ENCODE measurements around the gene C2CD3.

Gene C2CD3

DNA sequence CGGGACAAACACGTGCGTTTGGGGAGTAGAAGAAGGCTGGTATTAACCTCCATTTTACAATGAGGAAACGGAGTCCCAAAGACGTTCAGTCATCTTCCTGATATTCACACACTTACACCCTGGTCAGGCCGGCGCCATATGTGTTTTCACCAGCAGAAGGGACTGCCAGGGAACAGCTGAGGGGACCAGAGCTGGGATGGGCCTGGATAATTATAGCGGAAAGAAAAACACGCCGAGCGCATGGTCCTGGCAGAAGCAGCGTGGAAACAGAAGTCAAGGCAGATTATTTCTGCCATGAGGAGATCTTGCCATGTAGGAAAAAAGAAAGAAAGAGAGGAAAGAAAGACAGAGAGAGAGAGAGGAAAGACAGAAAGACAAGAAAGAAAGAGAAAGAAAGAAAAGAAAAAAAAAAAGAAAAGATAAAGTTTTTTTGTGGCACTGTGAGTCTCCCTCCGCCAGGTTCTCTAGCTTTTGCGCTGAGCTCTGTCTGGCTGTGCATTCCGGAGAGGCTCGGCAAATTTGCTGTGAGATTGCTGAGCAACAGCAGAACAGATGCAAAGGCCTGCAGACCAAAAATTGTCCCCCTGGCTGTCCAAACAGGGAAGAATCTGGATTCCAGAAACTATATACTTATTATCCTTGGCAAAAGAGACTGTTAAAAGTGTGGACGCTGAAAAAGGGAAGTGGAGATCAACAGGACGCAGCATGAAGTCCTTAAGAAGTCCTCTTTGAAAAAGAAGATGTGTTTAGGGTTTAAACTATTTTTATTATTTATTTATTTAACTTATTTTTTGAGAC is 186.9 kb downstream of the C2CD3 start:
- in situ Hi-C loops (cut with MboI; ENCODE audit: low sequenced_read_pairs), result no loop called here

DNA sequence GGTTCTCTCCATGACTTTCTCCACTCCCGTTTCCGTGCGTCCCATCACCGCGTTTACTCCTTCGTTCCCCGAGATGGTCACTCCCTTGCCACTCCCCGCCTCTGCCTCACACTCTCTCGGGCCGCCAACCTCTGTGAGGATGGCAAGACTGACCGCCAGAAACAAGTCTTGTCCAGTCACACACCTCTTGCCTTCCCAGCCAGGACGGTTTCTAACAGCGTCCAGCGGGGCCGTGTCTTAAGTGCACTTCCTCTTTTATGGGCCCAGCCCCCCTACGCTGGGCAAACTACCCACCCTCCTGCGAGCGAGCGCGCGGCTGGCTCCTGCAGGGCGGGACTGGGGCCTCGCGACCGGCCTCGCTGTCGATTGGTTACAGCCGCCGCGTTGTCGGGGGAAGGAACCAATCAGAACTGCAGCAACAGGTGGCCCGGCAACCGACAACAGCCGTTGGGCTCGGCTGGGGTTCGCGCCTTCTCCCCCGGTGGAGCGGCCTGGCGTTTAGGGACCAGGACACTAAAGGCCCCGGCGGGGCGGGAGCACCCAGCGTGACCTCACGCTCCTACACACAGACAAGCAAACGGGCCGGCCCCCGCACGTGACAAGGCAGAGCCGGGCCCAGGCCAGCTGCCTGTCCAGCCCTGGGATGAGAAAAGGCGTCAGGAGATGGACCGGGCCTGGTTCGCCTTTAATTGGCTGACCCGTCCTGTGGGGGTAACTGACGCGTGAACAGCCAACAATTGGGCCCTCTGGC is 187.6 kb downstream of the C2CD3 start:
- in situ Hi-C loops (cut with MboI; ENCODE audit: low sequenced_read_pairs), result no loop called here

DNA sequence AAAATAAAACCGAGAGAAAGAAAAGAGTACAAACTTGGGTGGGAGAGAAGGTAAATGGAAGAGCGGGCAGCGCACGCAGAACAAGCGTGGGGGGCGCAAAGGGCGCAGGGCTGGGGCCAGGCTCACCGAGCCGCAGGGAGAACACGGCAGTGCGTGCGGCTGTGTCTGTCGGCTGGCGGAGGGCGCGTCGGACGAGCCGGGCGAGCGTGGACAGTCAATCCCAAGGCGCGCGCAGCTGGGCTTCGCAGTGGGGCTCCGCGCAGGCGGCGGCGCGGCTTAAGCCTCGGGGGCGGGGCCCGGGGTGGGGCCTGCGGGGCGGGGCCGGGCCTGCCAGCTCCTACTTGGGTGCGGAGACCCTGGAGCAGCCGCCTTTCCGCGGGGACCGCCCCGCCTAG is 188.2 kb downstream of the C2CD3 start, which contains the start of gene UCP2:
Gene UCP2 (minus strand): TSS at position 249 of the 395 bp plus-strand sequence. CDS start 4,465 bp downstream, outside the sequence.
- in situ Hi-C loops (cut with MboI; ENCODE audit: low sequenced_read_pairs), result no loop called here

DNA sequence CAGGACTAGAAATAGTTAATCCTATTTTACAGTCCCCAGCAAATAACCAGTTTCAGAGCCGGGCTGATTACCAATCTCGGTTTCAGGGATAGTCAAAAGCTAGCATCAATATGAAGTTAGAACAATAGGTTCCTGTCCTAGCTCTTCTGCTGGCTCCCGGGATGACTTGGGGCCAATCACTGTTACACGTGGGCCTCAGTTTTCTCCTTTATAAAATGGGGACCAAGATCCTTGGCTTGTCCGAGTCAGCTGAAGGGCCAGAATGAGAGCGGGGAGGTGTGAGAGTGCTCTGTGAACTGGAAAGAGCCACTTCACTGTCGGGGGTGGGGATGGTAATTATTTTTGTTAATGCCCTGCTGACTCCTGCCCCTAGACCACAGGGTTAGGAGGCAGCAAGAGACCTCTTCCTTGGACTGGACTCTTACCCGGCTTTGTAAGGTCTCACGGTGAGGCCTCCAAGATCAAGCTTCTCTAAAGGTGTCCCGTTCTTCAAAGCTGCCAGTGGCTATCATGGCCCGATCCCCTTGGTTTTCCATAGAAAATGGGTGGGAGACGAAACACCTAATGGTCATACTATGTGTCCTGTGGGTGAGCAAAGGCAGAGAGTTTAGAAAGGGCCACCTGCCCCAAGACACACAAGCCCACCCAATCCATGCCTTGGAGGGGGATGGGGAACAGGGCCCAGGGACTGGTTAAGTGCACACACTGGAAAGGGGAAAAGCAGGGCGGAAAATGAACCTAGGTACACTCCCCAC is 189.6 kb downstream of the C2CD3 start:
- in situ Hi-C loops (cut with MboI; ENCODE audit: low sequenced_read_pairs), result no loop called here

DNA sequence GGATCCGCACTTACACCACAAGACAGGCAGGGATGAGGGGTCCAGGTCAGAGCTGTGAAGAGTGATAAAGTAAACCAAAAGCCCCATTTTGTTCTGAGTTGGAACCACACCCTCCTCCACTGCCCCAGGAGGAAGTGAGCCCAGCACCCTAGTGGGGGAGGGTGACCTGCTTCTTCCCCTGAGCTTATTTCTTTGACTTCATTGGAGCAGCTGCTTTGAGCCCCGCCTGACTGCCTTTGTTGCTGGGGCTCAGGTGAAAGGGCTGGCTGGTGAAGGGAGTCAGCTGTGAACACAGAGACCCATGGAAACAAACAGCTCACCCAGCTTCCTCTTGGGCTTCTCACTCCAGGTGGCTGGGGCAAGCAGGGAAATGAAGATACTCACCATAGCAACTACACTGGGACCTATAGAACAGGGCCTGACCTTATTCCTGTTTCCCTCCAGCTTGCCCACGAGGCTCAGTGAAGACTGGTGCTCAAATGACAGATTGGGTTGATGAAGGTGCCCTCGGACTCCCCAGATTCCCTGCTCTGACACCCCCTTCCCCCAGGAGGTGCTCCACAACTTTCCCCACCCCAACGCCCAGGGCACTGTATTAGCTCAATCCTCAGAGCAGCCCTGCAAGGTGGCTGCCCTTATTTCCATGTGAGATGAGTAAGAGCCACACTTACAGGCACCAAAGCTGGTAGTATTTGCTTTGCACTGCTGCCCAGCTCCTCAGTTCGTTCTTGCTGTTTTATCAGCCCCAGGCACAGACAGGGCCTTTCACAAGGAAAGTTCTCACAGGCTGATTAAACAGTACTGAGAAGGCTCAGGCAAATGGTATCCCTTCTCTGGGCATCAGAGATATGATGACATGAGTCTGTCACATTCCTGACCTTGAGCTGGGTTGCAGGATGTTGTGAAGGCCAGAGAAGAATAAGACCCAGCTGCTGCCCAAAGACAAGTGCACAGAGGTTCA is 190.5 kb downstream of the C2CD3 start:
- in situ Hi-C loops (cut with MboI; ENCODE audit: low sequenced_read_pairs), result no loop called here

DNA sequence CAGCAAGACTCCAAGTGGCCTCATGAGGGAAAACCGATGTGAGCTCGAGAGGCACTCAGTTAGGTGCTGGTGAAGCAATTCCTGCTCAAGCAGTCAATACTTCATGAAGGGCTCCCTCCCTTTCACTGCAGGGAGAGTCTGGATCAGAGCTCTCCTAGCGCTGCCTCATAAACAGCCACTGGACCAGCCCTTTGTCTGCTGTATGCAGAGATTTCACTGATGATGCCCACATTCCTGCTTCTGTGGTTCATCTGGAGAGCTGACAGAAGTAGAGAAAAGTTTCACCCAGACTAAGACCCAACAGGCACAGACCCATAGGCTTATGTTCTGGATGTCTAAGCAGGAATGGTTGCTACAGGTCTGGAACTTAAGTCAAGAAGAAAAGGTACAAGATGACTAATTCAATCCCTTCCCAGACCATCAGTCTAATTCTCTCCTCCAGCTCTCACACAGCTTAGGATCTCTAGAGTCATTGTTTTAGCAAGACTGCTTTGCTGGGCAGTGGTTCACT is 192.2 kb downstream of the C2CD3 start:
- in situ Hi-C loops (cut with MboI; ENCODE audit: low sequenced_read_pairs), result no loop called here

DNA sequence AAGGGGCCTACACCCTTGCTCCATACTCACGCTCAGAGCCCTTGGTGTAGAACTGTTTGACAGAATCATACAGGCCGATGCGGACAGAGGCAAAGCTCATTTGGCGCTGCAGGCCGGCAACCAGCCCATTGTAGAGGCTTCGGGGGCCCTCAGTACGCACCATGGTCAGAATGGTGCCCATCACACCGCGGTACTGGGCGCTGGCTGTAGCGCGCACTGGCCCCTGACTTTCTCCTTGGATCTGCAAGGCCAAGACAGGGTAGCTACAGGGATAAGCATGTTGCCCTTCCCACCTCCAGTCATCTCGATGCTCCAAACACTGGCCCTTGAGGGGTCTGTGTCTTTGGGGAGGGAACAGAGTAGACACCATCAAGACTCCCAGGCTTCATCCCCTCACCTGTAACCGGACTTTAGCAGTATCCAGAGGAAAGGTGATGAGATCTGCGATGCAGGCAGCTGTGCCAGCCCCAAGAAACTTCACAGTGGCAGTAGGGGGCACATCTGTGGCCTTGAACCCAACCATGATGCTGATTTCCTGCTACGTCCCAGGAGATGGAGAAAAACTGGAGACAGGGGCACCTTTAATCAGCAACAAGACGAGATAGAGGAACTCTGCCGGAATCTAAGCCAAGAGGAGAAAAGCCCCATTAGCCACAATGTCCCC is 192.8 kb downstream of the C2CD3 start:
- in situ Hi-C loops (cut with MboI; ENCODE audit: low sequenced_read_pairs), result no loop called here

DNA sequence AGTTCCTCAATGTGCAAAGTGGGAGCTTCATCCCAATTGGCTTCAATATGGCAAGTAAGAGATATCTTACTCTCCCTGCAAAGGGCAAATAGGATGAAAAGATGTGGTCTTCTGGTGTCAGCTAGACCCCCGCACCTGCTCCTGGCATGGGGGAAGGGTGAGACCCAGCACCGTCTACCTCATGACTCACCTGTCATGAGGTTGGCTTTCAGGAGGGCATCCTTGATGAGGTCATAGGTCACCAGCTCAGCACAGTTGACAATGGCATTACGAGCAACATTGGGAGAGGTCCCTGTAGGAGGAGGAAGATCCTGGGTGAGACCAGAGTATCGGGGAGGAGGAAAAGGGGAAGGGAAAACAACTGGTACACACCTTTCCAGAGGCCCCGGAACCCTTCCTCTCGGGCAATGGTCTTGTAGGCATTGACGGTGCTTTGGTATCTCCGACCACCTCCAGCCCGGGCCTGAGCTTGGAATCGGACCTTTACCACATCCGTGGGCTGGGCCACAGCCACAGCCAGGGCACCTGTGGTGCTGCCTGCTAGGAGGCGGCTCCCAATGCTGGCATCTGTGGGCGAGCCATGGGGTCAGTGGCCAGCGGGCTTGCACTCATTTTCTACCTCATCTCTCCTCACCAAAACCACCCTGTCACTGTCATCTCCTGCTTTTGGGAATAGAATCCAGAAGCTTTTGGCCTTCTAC is 194.2 kb downstream of the C2CD3 start:
- in situ Hi-C loops (cut with MboI; ENCODE audit: low sequenced_read_pairs), result no loop called here

DNA sequence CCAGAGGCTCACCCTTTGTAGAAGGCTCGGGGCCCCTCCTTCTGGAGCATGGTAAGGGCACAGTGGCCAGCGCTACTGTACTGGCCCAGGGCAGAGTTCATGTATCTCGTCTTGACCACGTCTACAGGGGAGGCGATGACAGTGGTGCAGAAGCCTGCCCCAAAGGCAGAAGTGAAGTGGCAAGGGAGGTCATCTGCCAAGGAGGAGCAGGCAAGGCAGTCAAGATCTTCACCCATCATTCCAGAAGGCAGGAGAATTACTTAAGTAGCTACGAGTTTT is 195.4 kb downstream of the C2CD3 start:
- in situ Hi-C loops (cut with MboI; ENCODE audit: low sequenced_read_pairs), result no loop called here

DNA sequence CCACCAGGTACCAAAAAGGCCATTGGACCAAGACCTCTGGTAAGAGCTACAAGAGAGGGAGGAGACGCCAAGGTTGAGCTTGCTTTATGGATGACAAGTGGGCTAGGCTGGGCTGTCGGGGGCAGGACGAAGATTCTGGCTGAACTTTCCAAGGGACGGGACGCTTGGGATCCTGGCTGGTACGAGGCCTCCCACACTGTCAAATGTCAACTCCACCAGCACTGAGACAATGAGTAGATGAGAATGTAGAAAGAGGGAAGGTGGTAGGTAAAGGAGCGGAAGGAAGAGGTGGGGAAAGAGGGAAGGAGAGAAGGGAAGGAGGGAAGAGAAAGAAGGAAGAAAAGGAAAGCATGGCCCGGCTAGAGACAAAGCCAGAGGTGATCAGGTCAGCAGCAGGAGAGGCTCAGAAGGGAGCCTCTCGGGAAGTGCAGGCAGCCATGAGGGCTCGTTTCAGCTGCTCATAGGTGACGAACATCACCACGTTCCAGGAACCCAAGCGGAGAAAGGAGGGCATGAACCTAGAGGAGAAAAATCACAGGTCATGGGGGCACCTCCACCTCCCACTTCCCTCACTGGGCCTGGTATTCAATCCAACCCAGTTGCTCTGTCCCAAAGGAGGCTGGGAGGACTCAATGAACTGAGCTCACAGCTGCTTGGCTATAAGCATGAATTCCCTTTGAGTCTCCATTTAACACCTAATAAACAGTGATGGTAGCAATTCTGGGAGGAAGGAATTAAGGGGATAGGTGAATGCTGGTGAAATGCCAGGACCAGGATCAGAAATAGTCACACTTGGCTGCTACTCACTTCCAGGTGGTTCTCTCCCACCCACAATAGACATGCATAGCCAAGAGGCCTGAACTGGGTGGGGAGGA is 196.0 kb downstream of the C2CD3 start:
- in situ Hi-C loops (cut with MboI; ENCODE audit: low sequenced_read_pairs), result loop anchor here (25.0 kb wide), 2 partner anchors 287 to 462 kb away; no protein-coding TSS in a partner anchor

DNA sequence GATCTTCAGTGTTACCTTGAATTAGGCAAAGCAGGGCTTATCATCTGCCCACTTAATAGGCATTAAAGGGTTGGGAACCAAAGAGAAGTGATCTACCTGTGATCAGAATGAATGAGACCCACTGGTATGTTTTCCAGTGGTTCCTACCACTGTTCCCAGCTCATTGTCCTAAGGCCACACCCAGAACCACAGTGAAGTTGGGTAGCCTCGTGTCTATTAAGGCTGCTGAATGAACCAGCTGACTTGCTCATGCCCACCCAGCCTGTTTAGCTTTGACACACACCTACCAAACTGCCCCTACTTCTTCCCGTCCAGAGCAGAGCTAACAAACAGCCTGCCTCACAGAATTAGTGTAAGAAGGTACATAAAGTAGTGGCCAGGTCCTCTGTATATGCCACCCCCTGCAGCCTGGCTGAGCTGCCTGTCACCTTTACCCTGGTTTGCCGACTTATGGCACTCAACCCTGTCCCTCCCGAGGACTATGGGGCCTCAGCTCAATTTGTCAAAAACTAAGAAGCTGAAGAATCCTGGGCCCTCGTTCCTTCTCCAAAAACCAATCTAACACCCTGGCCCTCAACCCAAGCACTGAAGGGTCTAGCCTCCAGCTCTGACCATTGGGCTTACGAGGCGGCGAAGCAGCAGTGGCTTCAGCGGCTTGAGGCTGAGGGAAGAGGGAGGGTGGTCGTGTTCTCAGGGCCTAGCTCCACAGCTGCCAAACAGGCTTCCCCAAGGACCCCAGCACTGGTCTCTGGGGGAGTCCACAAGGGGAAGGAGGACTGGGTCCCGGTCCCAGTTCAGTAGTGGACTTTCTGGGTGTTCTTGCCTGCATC is 198.0 kb downstream of the C2CD3 start:
- in situ Hi-C loops (cut with MboI; ENCODE audit: low sequenced_read_pairs), result loop anchor here (25.0 kb wide), 2 partner anchors 289 to 464 kb away; no protein-coding TSS in a partner anchor

DNA sequence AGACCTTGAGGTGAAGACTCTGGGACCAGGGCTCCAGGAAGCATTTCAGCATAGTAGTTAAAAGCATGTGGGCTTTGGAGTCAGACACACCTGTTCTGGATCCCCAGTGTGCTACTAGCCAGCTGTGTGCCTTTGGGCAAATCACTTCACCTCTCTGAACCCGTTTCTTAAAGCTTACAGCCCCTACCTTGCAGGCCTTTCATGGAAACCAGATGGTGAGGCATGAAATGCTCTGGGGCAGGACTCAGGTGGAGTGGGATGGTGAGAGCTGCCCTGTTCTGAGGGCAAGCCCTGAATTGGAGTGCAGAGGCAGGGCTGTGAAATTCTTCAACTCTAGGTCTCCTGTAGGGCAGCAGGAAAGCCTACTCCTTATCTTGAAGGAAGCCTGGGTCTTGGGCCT is 198.6 kb downstream of the C2CD3 start:
- in situ Hi-C loops (cut with MboI; ENCODE audit: low sequenced_read_pairs), result loop anchor here (25.0 kb wide), 2 partner anchors 290 to 465 kb away; no protein-coding TSS in a partner anchor

DNA sequence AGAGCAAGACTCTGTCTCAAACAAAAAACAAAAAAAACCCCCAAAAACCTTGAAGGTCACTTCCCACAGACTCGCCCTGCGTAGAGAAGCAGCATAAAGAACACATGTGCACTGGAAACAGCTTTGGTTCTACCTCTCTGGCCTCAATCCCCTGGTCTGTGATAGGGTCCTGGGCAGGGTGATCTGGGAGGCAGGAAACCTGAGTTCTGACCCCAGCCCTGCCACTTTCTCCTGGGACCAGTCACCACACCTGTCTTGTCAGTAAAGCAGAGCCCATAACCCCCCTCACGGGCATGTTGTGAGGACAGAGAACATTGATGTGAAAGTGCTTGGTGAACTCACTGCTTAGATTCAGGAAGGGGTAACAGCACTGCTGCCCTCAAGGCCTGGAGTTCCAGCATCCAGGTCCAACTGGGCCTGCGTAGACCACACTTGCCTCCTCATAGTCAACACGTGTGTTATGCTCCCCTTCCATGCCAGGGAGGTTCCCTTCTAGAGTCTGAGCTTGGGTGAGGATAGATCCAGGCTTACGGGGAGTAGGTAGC is 199.6 kb downstream of the C2CD3 start:
- in situ Hi-C loops (cut with MboI; ENCODE audit: low sequenced_read_pairs), result loop anchor here (25.0 kb wide), 2 partner anchors 291 to 466 kb away; no protein-coding TSS in a partner anchor

DNA sequence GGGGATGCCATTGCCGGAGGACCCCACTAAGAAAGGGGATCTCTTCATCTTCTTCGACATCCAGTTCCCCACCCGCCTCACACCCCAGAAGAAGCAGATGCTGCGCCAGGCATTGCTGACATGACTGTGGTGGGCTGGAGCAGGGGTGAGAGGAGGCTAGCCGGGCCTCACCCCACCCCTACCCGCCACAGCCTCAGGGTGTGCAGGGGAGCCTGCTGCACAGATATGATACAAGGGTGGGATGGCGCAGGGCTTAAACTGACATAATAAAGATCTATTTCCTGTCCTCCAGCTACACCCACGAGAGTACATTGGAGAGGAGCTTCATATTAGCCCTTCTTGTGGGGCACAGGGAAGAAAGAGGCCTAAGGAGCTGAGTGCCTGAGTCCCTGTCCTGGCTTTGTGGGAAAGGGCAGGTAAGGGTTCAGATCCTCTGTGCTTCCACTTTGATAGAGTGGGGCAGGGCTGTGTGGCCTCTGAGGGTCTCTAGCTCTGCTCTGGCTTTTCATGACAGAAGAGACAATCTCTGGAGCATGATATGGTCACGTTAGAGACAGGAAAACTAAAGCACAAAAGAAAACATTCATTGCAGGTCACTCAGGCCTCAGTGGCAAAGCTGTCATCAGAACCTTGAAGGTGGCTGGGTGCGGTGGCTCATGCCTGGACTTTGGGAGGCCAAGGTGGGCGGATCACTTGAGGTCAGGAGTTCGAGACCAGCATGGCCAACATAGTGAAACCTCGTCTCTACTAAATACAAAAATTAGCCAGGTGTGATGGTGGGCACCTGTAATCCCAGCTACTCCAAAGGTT is 200.6 kb downstream of the C2CD3 start:
- in situ Hi-C loops (cut with MboI; ENCODE audit: low sequenced_read_pairs), result loop anchor here (25.0 kb wide), 2 partner anchors 292 to 467 kb away; no protein-coding TSS in a partner anchor

DNA sequence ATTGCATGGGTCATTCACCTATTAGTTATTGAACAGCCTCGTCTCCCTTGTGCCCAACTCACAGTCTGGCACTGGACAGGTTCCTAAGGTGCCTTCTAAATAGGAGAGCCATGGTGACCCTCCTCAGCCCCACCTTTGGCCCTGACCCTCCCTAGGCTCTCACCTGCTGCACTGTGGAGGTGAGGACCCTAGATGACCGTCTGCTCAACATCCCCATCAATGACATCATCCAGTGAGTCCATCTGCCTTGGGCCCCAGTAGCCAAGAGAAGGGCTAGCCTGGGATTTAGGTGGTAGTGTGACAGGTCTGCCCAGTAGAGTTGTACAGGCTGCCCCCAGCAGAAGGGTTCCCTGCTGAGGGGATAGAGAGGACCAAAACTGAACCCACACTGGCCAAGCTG is 201.7 kb downstream of the C2CD3 start:
- in situ Hi-C loops (cut with MboI; ENCODE audit: low sequenced_read_pairs), result loop anchor here (25.0 kb wide), 2 partner anchors 293 to 468 kb away; no protein-coding TSS in a partner anchor
